Measurements from ENCODE around the gene WHRN.

WHRN gene

DNA sequence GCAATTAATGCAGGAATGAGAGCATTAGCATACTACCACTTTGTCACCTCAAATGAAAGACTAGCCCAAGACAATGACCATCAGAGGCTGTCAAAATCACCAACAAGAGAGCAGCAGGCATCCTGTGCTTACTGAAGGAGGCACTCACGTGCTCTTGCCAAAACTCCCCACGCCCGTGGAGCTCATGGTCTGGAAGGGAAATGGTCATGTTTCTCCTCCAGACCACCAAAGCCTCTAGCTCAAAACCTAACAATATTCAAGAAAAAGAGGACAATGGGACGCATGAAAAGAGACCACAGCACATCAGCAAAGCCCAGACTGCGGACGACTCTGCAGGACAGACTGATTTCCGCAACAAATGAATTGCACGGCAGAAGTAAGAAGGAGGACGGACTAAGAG, 130.3 kb downstream of the WHRN start:
- DNase-seq = no peak

- DNase-seq = no peak
These were observed 131.1 kb downstream of the WHRN start for GRCh38 chr9:114373960-114374730.

DNA sequence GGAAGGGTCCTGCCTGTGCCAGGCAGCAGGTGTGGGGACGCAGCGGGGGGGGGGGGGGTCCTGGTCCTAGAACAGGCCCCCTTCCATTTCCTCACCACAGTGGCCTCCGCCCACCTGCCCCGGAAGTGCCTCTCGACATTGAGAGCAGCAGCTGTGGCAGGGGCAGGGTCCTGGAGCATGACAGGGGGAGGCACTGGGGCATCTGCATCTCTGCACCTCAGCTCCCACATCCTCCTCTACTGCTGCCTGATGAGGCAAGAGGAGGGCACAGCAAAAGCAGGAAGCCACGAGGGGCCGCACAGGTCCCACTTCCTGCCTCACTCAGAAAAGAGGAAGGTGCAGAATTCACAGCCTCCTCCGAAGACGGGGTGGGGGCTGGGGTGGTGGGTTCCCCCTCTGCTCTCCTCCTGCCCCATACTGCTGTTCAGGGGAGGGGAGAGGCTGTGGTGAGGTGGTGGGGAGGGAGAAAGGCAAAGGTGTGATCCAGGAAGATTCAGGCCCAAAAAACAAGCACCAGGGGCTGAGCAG, 132.3 kb downstream of the WHRN start:
- DNase-seq = peak in 1 of 2 donors; percentile 59

DNA sequence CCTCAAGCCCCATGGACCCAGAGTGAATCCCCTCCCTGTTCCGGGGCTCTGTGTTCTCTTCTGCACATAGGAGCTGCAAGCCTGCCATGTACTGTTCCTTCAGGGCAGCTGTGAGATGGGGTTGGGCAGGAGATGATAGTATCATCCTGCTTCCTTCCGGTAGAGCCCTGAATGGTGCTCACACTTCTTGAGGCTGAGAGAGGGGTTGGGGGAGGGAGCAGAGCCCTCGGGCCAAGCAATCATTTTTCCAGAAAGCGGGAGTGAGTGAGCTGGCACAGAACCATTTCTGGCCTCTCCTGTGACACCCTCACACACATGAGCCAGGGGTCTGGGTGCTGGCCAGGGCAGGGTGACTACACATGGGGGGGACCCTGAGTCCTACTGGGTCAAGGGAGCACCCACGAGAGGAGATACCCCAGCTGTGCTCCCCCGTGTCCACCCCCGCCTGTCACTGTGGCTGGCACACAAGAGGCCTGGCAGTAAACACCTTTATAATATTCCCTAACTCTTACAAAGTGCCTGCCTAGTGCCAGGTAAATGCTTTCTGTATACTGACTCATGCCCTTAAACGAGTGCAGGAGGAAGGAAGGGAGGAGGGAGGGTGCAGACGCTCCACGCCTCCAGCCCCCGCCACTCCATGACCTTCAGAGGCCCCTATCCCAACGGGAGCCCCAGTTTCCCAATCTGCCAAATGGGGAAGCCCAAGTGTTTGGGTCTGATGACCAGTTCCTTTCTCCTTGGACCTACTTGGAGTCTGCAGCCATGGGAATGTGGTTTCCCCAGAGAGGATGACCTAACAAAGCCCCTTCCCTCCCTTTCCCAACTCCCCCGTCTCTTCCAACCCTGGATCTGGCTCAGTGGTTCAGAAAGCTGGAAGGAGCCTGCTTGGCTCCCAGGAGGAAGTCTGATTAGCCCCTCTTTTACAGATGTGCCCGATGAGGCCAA, 133.0 kb downstream of the WHRN start:
- no peak for DNase-seq

GRCh38 chr9:114371343-114371944, 133.8 kb downstream of the WHRN start:
- DNase-seq = no peak

DNA sequence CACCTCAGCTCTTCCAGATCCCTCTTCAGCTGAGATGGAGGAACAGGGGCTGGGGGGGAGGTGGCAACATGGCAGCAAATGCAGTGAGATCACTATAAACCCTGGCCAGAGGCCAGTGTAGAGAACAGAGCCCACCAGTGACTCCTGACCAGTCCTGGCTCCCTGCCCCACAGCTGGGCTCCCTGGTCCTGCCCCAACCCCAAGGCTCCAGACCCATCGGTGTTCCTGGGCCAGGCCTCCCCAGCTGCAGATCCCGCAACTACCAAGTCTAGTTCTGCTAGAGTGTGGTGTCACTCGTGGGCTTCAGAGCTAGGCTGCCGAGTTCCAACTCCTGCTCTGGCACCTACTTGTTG, 134.3 kb downstream of the WHRN start:
- DNase-seq = no peak

GRCh38 chr9:114370251-114370967, 134.9 kb downstream of the WHRN start:
- no peak for DNase-seq

- no peak for DNase-seq
These were observed 135.8 kb downstream of the WHRN start for GRCh38 chr9:114369216-114370130.

DNA sequence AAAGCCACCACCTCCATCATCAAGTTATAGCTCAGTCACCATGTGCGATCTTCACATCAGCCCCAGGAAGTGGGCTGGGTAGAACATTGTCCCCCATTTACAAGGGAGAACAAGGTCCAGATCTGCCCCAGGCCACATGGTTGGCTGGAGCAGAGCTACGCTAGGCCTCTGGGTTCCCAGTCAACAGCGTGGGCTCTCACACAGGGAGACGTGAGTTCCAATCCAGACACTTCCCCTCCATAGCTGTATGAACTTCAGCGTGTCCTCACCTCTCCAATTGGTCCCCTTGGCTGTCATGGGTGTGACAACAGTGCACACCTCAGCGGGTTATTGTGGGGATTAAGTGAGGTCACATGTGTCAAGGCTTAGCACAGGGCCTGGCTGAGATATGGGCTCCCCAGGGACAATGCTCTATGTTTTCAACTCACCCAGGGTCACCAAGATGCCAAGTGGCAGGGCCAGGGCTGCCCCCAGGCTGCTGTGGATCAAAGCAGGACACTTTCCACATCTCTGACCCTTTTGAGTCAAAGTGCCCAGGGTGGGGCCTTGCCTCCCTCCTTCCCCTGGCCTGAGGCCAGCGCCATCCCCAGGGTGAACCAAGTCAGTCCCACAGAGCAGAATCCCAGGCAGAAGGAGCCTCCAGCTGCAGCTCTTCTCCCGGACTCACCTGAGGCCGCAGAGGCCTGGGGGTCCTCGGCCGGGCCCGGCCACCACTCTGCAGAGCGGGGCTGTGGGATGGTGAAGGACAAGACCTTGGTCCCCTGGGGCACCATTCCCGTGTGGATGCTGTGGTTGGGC, 137.3 kb downstream of the WHRN start:
- no peak for DNase-seq

- no peak for DNase-seq
These were observed 137.9 kb downstream of the WHRN start for GRCh38 chr9:114367366-114367765.

- DNase-seq = no peak
These were observed 138.7 kb downstream of the WHRN start for GRCh38 chr9:114366334-114367128.

DNA sequence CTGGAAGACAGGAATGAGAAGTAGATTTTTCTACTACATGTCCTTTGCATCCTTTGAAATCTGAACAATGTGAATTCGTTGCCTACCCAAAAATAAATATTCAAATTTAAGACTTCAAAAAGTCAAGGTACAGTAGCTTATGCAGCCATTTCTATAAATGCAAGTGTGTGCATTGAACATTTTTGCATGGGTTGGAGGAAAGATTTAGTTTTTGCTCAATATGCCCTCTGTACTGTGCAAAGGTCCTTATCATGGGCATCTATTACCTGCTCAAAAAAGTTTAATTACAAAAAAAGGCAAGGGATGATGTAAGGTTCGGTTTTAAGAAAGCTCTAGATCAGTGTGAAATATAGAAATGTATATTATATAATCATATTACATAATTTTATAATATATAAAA, 140.1 kb downstream of the WHRN start:
- DNase-seq = no peak

- no peak for DNase-seq
These were observed 140.9 kb downstream of the WHRN start for GRCh38 chr9:114364134-114365041.

DNA sequence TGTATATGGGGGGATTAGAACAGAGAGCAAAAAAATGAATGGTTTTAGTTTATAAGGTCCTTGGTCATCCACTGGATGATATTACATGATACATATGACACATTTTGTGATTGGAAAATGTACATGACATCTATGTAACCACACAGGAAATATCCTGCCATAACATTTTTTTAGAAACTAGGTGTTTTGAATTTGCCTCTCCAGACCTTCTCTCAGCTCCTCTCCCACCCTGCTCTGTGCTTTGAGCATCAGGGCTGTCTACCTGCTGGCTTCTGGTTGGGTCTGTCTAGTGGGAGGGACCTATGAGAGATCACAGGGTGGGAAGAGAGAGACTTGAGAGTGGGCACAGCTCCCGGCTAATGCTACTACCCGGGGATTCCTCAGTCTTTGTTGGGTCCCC, 141.8 kb downstream of the WHRN start:
- no peak for DNase-seq

GRCh38 chr9:114362394-114362793, 142.9 kb downstream of the WHRN start:
- no peak for DNase-seq

DNA sequence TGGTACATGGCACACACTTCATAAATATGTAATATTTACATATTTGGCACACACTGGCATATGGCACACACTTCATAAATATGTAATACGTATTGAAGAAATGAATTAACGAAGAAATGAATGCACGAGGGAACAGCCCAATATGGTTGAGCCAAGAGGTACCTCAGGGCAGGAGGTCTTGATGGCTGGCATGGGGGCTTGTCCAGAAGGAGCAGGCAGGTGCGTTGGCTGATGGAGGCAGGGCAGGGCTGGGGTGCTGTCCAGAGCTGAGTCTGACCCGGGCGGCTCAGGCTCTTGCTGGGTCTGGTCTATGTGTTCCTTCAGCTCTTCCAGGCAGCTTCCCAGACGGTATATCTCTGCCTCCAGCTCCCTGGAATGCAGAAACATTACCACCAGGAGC, 143.7 kb downstream of the WHRN start:
- DNase-seq = no peak

DNA sequence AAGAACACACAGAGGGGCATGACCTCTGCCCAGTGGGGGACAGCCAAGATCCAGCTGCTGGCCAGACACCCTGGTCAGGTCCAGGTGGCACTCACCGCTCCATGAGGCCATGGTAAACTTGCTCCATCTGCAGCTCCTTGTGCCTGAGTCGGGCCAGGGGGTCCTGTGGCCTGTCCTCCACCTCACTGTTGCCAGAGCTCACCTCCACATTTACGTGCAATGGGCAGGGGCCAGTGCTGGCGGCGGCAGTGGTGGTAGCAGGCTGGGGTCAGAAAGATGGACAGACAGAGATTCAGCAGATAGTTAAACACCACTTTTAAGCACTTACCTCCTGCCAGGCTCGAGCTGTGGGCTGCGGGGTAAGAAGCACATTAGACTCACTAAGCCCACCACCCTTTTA, 145.5 kb downstream of the WHRN start:
- no peak for DNase-seq

- DNase-seq = no peak
These were observed 147.4 kb downstream of the WHRN start for GRCh38 chr9:114357911-114358328.

GRCh38 chr9:114357360-114357759, 147.9 kb downstream of the WHRN start:
- DNase-seq = no peak

Data from stimulated activated CD4-positive, alpha-beta T cell treated with anti-CD3 and anti-CD28 coated beads, Interleukin-2, amount 100 ng/mL, for 48 hours (primary cell).